Measurements from ENCODE around the gene ELP4.
A peak's percentile ranks its signal among the peaks of the same experiment; 100 is the strongest.
"Not testable (repeated sequence)": the region's sequence is repeated elsewhere in the genome, so short reads cannot be mapped to it uniquely, and the experiment has no call there.

Gene ELP4

GRCh38 chr11:31649129-31649966 lies 139.8 kb downstream of the ELP4 start:
- no peak for DNase-seq

GRCh38 chr11:31651208-31651607 lies 141.6 kb downstream of the ELP4 start:
- DNase-seq, result no peak

GRCh38 chr11:31651822-31652221 lies 142.3 kb downstream of the ELP4 start:
- no peak for DNase-seq

- no peak for DNase-seq
Measured at GRCh38 chr11:31652528-31652927, 143.0 kb downstream of the ELP4 start.

GRCh38 chr11:31655483-31655882 lies 145.9 kb downstream of the ELP4 start:
- no peak for DNase-seq

GRCh38 chr11:31656051-31656450 lies 146.5 kb downstream of the ELP4 start:
- DNase-seq, result no peak

- DNase-seq, result no peak
Measured at GRCh38 chr11:31657091-31657490, 147.5 kb downstream of the ELP4 start.

GRCh38 chr11:31664129-31664528 lies 154.6 kb downstream of the ELP4 start:
- DNase-seq, result no peak

GRCh38 chr11:31664954-31665353 lies 155.4 kb downstream of the ELP4 start:
- DNase-seq, result no peak

GRCh38 chr11:31671681-31672080 lies 162.1 kb downstream of the ELP4 start:
- no peak for DNase-seq

- DNase-seq, result not testable (repeated sequence)
Measured at GRCh38 chr11:31673108-31673507, 163.5 kb downstream of the ELP4 start.

GRCh38 chr11:31676280-31676982 lies 166.9 kb downstream of the ELP4 start:
- no peak for DNase-seq

GRCh38 chr11:31680770-31681169 lies 171.2 kb downstream of the ELP4 start:
- DNase-seq, result no peak

- no peak for DNase-seq
Measured at GRCh38 chr11:31687256-31687655, 177.7 kb downstream of the ELP4 start.

- DNase-seq, result no peak
Measured at GRCh38 chr11:31687861-31688260, 178.3 kb downstream of the ELP4 start.

GRCh38 chr11:31689559-31689958 lies 180.0 kb downstream of the ELP4 start:
- no peak for DNase-seq

GRCh38 chr11:31690041-31690440 lies 180.5 kb downstream of the ELP4 start:
- DNase-seq, result no peak

GRCh38 chr11:31690516-31690915 lies 180.9 kb downstream of the ELP4 start:
- DNase-seq, result no peak

- no peak for DNase-seq
Measured at GRCh38 chr11:31692466-31692865, 182.9 kb downstream of the ELP4 start.

GRCh38 chr11:31697049-31697448 lies 187.5 kb downstream of the ELP4 start:
- not testable (repeated sequence) for DNase-seq

- DNase-seq, result no peak
Measured at GRCh38 chr11:31699066-31699465, 189.5 kb downstream of the ELP4 start.

- DNase-seq, result peak; percentile 28
Measured at GRCh38 chr11:31702966-31703365, 193.4 kb downstream of the ELP4 start.

GRCh38 chr11:31706357-31706756 lies 196.8 kb downstream of the ELP4 start:
- no peak for DNase-seq

GRCh38 chr11:31711137-31711536 lies 201.6 kb downstream of the ELP4 start:
- peak; percentile 75 for DNase-seq

Measured in NCI-H510A treated with DMSO at 0.1 percent for 48 hours (cell line).